Keratinocyte (primary cell): ENCODE data around the gene SOCS4. TPM values are rescaled to one million over a fixed set of nuclear protein-coding genes. Genes with fewer than 3 reads are reported as not detected.

Experiments
- DNase-seq: peaks from one replicate; pipeline ENCODE4 v3.0.0-alpha.2; 2011; ENCODE audit warnings: low read depth, missing footprints, low spot score
- FAIRE-seq: peaks from 2 replicates; lab custom pipeline; 2011; peaks lifted over from hg19 to GRCh38; lab: Jason Lieb, UNC
- H2AFZ ChIP-seq: 2 replicates; pipeline ENCODE4 v1.6.0; 2012; ENCODE audit warnings: low read length, control low read depth, inconsistent platforms; ENCODE audit not compliant: control insufficient read depth
- H3K27ac ChIP-seq: 2 replicates; pipeline ENCODE4 v1.5.1; 2011; ENCODE audit warnings: low read length; ENCODE audit not compliant: control insufficient read depth, insufficient read depth
- H3K27me3 ChIP-seq: 3 replicates; pipeline ENCODE4 v1.6.0; 2011; ENCODE audit warnings: low read length; ENCODE audit not compliant: control insufficient read depth, insufficient read depth; ENCODE audit errors: extremely low read depth
- H3K36me3 ChIP-seq, 2 experiments: 2 replicates in 1 of 2; 3 replicates in 1 of 2; pipeline ENCODE4 v1.5.1; 2011; ENCODE audit warnings: low read length in 2 of 2, mild to moderate bottlenecking in 1 of 2; ENCODE audit not compliant: control insufficient read depth in 2 of 2, insufficient read depth in 2 of 2; ENCODE audit errors: extremely low read depth in 1 of 2
- H3K4me1 ChIP-seq: 3 replicates; pipeline ENCODE4 v1.5.1; 2011; ENCODE audit warnings: low read length; ENCODE audit not compliant: control insufficient read depth, insufficient read depth; ENCODE audit errors: extremely low read depth
- H3K4me2 ChIP-seq: 3 replicates; pipeline ENCODE4 v1.6.0; 2011; ENCODE audit warnings: low read depth, low read length; ENCODE audit not compliant: control insufficient read depth, insufficient read depth; ENCODE audit errors: extremely low read depth
- H3K4me3 ChIP-seq, 3 experiments: fragments of 200-600 bp in 1 of 3; sonication (generic) in 1 of 3; 2 replicates in 2 of 3; 3 replicates in 1 of 3; pipeline ENCODE4 v1.5.1; 2011 to 2016; ENCODE audit warnings: low read length in 3 of 3, mild to moderate bottlenecking in 3 of 3, control low read depth in 2 of 3, inconsistent platforms in 1 of 3, low read depth in 1 of 3, mixed read lengths in 1 of 3, mixed run types in 1 of 3, moderate library complexity in 1 of 3; ENCODE audit not compliant: control insufficient read depth in 2 of 3, insufficient read depth in 2 of 3; ENCODE audit errors: extremely low read depth in 1 of 3
- H3K79me2 ChIP-seq: 2 replicates; pipeline ENCODE4 v1.6.0; 2012; ENCODE audit warnings: low read length; ENCODE audit not compliant: control insufficient read depth, insufficient read depth
- H3K9ac ChIP-seq: 3 replicates; pipeline ENCODE4 v1.6.0; 2011; ENCODE audit warnings: low read length; ENCODE audit not compliant: control insufficient read depth, insufficient read depth; ENCODE audit errors: extremely low read depth
- H3K9me1 ChIP-seq: 3 replicates; pipeline ENCODE4 v1.6.0; 2011; ENCODE audit warnings: low read length; ENCODE audit not compliant: control insufficient read depth, insufficient read depth; ENCODE audit errors: extremely low read depth
- H3K9me3 ChIP-seq: 2 replicates; pipeline ENCODE4 v1.5.1; 2012; ENCODE audit warnings: low read depth, low read length; ENCODE audit not compliant: control insufficient read depth
- H4K20me1 ChIP-seq: 3 replicates; pipeline ENCODE4 v1.6.0; 2011; ENCODE audit warnings: low read length; ENCODE audit not compliant: control insufficient read depth, insufficient read depth; ENCODE audit errors: extremely low read depth
- CTCF ChIP-seq, 3 experiments: IDR thresholded peaks in 1 of 3; conservative IDR thresholded peaks in 1 of 3; optimal IDR thresholded peaks in 1 of 3; 2 replicates in 2 of 3; 3 replicates in 1 of 3; pipeline versions ENCODE3 to v1.5.1; 2011; ENCODE audit warnings: low read length in 3 of 3, mild to moderate bottlenecking in 3 of 3, moderate library complexity in 2 of 3, control low read depth in 1 of 3, inconsistent platforms in 1 of 3; ENCODE audit not compliant: insufficient read depth in 2 of 3; ENCODE audit errors: extremely low read depth in 1 of 3
- EZH2 ChIP-seq: IDR thresholded peaks from one replicate; pipeline ENCODE4 v1.6.1; 2012; ENCODE audit warnings: inconsistent platforms, mild to moderate bottlenecking, low read length, moderate library complexity
- dilution Hi-C: fragments of 300-500 bp; cut with MboI; formaldehyde crosslinking; loops from one replicate; pipeline ENCODE4 v1.7.0; 2020; ENCODE audit warnings: low sequenced_read_pairs; ENCODE audit not compliant: extremely low pct_ligation_motif_present
- polyA plus RNA-seq, 5 experiments: library from polyadenylated mRNA; depleted of rRNA in 3 of 5; stranded (reverse) in 3 of 5; stranded (forward) in 1 of 5; unstranded in 1 of 5; fragments of >200 nt; gene quantifications; 1 replicate in 1 of 5; 2 replicates in 3 of 5; 3 replicates in 1 of 5; pipeline versions ENCODE4 v1.2.1 to v1.2.3, GENCODE V29; 2011 to 2012; ENCODE audit warnings: missing spikeins in 2 of 5, low read depth in 1 of 5, low replicate concordance in 1 of 5

The SOCS4 gene
- polyA plus RNA-seq, 1 donor (not counting 4 experiments of a cell fraction or from before 2014, with no cell fraction given): 14.1 TPM

- no peak for FAIRE-seq
- TF ChIP-seq CTCF (optimal IDR thresholded peaks at IDR 0.05 in 1 of 3, IDR thresholded peaks at IDR 0.05 in 1 of 3, conservative IDR thresholded peaks at IDR 0.05 in 1 of 3; ENCODE audit: extremely low read depth in 1 of 3, insufficient read depth in 2 of 3, low read length in 3 of 3): no peak
- TF ChIP-seq EZH2: no peak
These were observed 65.3 kb downstream of the SOCS4 start for GRCh38 chr14:55092341-55092740.

GRCh38 chr14:55094292-55095157 lies 67.5 kb downstream of the SOCS4 start:
- dilution Hi-C loops: no loop called here
- TF ChIP-seq CTCF (optimal IDR thresholded peaks at IDR 0.05 in 1 of 3, IDR thresholded peaks at IDR 0.05 in 1 of 3, conservative IDR thresholded peaks at IDR 0.05 in 1 of 3; ENCODE audit: extremely low read depth in 1 of 3, insufficient read depth in 2 of 3, low read length in 3 of 3) (no peak), EZH2 (no peak)
- no peak overlapping the region for H2AFZ ChIP-seq
- H4K20me1 ChIP-seq: no peaks in the 10 kb centered on the region
- no peak overlapping the region for H3K27ac ChIP-seq
- no peaks in the 10 kb centered on the region for H3K79me2 ChIP-seq
- H3K4me2 ChIP-seq: peak overlapping the region; percentile 25
- no peak overlapping the region for H3K9ac ChIP-seq
- H3K9me1 ChIP-seq: no peaks in the 10 kb centered on the region
- no peaks in the 10 kb centered on the region for H3K9me3 ChIP-seq
- no peak for FAIRE-seq
- H3K4me3 ChIP-seq: no peak overlapping the region
- peaks cover 19% of the 10 kb centered on the region for H3K4me1 ChIP-seq
- H3K27me3 ChIP-seq: no peaks in the 10 kb centered on the region
- no peaks in the 10 kb centered on the region for H3K36me3 ChIP-seq
- DNase-seq: no peak

More at GRCh38 chr14:55092341-55092740, 65.3 kb downstream of the SOCS4 start:
- no peak overlapping the region for H3K27ac ChIP-seq
- no peaks in the 10 kb centered on the region for H3K36me3 ChIP-seq
- H3K27me3 ChIP-seq: no peaks in the 10 kb centered on the region
- no peaks in the 10 kb centered on the region for H3K9me1 ChIP-seq
- no peaks in the 10 kb centered on the region for H4K20me1 ChIP-seq
- no peak overlapping the region for H3K9ac ChIP-seq
- H3K4me2 ChIP-seq: no peak overlapping the region
- H3K9me3 ChIP-seq: no peaks in the 10 kb centered on the region
- dilution Hi-C loops: no loop called here
- H2AFZ ChIP-seq: no peak overlapping the region
- no peaks in the 10 kb centered on the region for H3K79me2 ChIP-seq
- peaks cover 21% of the 10 kb centered on the region for H3K4me1 ChIP-seq
- no peak for DNase-seq
- H3K4me3 ChIP-seq: no peak overlapping the region
